GM23338 (cell line): ENCODE results near the gene HOXC5.
A peak's percentile ranks its signal among the peaks of the same experiment; 100 is the strongest.

Experiments used
- CTCF ChIP-seq, 2 experiments: fragments of 200-600 bp in 1 of 2; sonication (generic) in 1 of 2; conservative IDR thresholded peaks; 2 replicates each; pipeline versions ENCODE4 v1.5.1 to v1.6.1; 2016 to 2017; ENCODE audit warnings: antibody characterized with exemption in 2 of 2, low read depth in 2 of 2, mild to moderate bottlenecking in 2 of 2, moderate library complexity in 1 of 2
- ETS1 ChIP-seq: IDR thresholded peaks from 2 replicates; pipeline ENCODE4 v1.6.1; 2016; ENCODE audit warnings: antibody characterized with exemption
- EZH2 ChIP-seq: fragments of 200-600 bp; sonication (generic); IDR thresholded peaks from one replicate; pipeline ENCODE4 v1.8.0; 2017; ENCODE audit warnings: antibody characterized with exemption, mild to moderate bottlenecking, low read depth; ENCODE audit not compliant: unreplicated experiment
- JUNB ChIP-seq: IDR thresholded peaks from one replicate; pipeline ENCODE4 v1.6.1; 2016; ENCODE audit warnings: antibody characterized with exemption; ENCODE audit not compliant: unreplicated experiment
- POLR2AphosphoS5 ChIP-seq: IDR thresholded peaks from 2 replicates; pipeline ENCODE4 v1.6.1; 2016; ENCODE audit warnings: antibody characterized with exemption, low read depth
- REST ChIP-seq: IDR thresholded peaks from one replicate; pipeline ENCODE4 v1.6.1; 2018; ENCODE audit warnings: antibody characterized with exemption; ENCODE audit not compliant: unreplicated experiment

- TF ChIP-seq CTCF (conservative IDR thresholded peaks at IDR 0.05; ENCODE audit: low read depth in 2 of 2): no peak
- no peak for TF ChIP-seq POLR2AphosphoS5
- TF ChIP-seq ETS1: no peak
- peak; percentile 97 for TF ChIP-seq EZH2
- no peak for TF ChIP-seq REST
- no peak for TF ChIP-seq JUNB
These were observed 13.6 kb upstream of the HOXC5 start for GRCh38 chr12:54019091-54019811.
